Measurements from ENCODE around the gene FAM168A.

Gene FAM168A

DNA sequence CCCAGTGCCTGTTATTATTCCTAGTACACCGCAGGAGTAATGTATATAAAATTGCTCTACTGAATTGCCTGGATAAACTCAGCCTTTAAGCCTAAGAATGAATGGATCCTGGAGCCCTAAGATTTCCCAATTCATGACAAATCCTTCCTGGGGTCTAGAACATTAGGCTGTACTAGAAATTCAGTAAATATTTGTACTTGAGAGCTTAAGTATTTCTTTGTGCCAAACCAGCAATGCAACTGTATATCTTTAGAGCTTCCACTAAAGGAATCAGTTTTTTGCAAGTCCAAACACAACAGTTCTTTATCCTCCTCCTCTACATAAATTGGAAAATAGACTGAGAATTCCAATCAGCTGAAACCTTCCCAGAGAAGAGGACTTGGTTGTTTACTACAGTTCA, 65.6 kb downstream of the FAM168A start:
- H3K4me3 ChIP-seq (ENCODE audit: low read depth in 1 of 2, low read length in 1 of 2), result no peak overlapping the region
- peaks cover 19 to 37% of the 10 kb centered on the region in 2 experiments for H3K4me1 ChIP-seq (ENCODE audit: control insufficient read depth in 1 of 2, insufficient read depth in 1 of 2, low read depth in 1 of 2, low read length in 1 of 2)
- no peaks in the 10 kb centered on the region for H3K27me3 ChIP-seq
- TF ChIP-seq CTCF (IDR thresholded peaks at IDR 0.05), result no peak
- no peaks in the 10 kb centered on the region for H3K36me3 ChIP-seq
- H3K9me3 ChIP-seq, result no peaks in the 10 kb centered on the region
- H3K27ac ChIP-seq, result no peak overlapping the region

DNA sequence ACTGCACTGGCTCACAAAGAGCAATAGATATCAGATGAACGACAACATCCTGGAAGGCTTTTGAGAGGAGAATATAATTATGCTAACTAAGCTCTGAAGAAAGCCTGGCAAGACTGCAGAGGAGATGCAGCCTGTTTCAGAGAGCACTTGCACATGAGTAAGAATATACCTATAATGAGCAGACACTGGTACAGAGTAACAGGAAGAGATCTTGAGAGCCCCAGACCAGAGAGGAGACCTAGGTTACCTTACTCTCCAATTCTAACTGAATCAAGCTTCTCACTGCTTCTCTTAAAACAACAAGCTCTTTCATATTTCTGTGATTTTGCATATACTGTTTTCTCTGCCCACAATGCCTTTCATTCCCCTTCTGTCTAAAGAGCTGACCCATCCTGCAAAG, 66.5 kb downstream of the FAM168A start:
- no peaks in the 10 kb centered on the region for H3K27me3 ChIP-seq
- no peaks in the 10 kb centered on the region for H3K36me3 ChIP-seq
- H3K9me3 ChIP-seq, result no peaks in the 10 kb centered on the region
- no peak overlapping the region for H3K27ac ChIP-seq
- H3K4me1 ChIP-seq (ENCODE audit: control insufficient read depth in 1 of 2, insufficient read depth in 1 of 2, low read depth in 1 of 2, low read length in 1 of 2), result peaks cover 11 to 31% of the 10 kb centered on the region in 2 experiments
- H3K4me3 ChIP-seq (ENCODE audit: low read depth in 1 of 2, low read length in 1 of 2), result no peak overlapping the region
- TF ChIP-seq CTCF (IDR thresholded peaks at IDR 0.05), result no peak

DNA sequence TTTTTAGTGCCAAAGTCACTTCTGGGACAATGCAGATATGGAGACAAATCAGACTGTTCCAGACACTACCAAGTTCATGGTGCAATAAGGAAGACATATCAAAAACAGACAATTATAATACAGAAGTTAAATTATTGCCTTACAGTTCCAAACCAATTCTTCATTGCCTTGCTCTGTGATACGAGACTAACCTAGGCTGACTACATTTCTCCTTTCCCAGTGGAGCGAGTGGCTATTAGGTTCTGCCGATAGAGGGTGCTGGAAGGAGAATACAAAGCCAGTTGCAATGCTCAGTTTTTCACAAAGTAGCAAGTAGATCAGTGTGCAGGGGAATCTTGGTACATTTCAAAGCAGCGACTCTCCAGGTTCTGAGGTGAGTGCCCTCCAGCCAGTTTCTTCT, 67.8 kb downstream of the FAM168A start:
- Histone ChIP-seq H3K4me1 (ENCODE audit: control insufficient read depth in 1 of 2, insufficient read depth in 1 of 2, low read depth in 1 of 2, low read length in 1 of 2) (peaks cover 11 to 26% of the 10 kb centered on the region in 2 experiments), H3K27me3 (no peaks in the 10 kb centered on the region), H3K4me3 (ENCODE audit: low read depth in 1 of 2, low read length in 1 of 2) (no peak overlapping the region), H3K36me3 (no peaks in the 10 kb centered on the region), H3K9me3 (no peaks in the 10 kb centered on the region), H3K27ac (no peak overlapping the region)
- TF ChIP-seq CTCF (IDR thresholded peaks at IDR 0.05), result no peak

DNA sequence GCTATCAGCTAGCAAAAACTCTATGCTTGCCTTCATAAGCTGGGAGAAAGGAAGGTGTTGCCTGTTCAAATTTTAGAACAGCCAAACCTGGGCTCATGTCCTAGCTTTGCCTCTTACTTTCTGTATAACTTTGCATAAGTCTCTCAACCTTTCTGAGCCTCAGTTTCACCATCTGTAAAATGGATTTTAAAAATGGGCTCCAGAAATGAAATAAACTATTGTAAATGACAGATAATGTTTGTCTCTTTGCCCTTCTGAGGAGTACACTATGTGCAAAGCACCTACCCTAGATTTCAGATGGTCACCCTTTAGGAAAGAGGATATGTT, 68.7 kb downstream of the FAM168A start:
- no peak for TF ChIP-seq CTCF (IDR thresholded peaks at IDR 0.05)
- H3K27me3 ChIP-seq, result no peaks in the 10 kb centered on the region
- no peaks in the 10 kb centered on the region for H3K9me3 ChIP-seq
- H3K4me3 ChIP-seq (ENCODE audit: low read depth in 1 of 2, low read length in 1 of 2), result no peak overlapping the region
- no peaks in the 10 kb centered on the region for H3K36me3 ChIP-seq
- peak overlapping the region; percentile 76 for H3K27ac ChIP-seq
- H3K4me1 ChIP-seq (ENCODE audit: control insufficient read depth in 1 of 2, insufficient read depth in 1 of 2, low read depth in 1 of 2, low read length in 1 of 2), result peaks cover 11 to 26% of the 10 kb centered on the region in 2 experiments

DNA sequence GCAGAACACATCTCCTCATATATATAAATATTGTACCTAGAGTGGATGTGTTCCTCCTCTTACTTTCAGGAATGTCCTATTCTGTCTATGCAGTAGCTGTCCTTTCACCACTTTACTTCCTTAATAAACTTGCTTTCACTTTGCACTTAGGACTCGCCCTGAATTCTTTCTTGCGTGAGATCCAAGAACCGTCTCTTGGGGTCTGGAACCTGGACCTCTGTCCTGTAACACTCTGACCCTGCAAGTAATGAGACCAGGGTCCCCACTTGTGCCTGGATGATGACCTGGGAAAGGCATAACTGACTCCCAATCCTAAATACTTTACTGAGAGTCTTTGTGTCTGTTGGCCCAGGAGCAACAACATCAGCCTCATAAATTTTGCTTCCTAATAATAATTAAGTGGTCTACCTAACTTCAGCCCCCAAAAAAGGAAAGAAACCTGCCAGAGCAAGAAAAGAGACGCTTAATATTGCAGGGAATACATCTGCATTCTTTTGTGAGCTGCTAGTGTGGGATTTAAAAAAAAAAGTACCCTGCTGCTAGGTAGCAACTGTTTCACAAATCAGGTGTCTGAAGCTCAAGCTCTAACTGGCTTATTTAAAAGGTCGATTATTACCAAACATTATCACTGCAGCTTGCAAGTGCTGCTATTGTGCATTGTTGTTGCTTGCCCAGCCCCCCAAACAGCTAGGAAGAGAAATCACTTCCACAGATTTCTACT, 69.3 kb downstream of the FAM168A start:
- Histone ChIP-seq H3K4me3 (ENCODE audit: low read depth in 1 of 2, low read length in 1 of 2) (peak overlapping the region in 1 of 2 experiments; percentile 37), H3K27ac (peak overlapping the region; percentile 76), H3K4me1 (ENCODE audit: control insufficient read depth in 1 of 2, insufficient read depth in 1 of 2, low read depth in 1 of 2, low read length in 1 of 2) (peaks cover 11 to 26% of the 10 kb centered on the region in 2 experiments), H3K36me3 (no peaks in the 10 kb centered on the region), H3K9me3 (no peaks in the 10 kb centered on the region), H3K27me3 (no peaks in the 10 kb centered on the region)
- TF ChIP-seq CTCF (IDR thresholded peaks at IDR 0.05), result no peak
